ENCODE data around the gene HOXD11. TPM values are rescaled to one million over a fixed set of nuclear protein-coding genes. Genes with fewer than 3 reads are reported as not detected.

Gene HOXD11
- not detected for polyA plus RNA-seq (2012; ENCODE audit: insufficient read depth, insufficient read length)

GRCh38 chr2:176106581-176107539 lies at the start of gene HOXD11:
HOXD11 (plus strand) TSS chr2:176107280; CDS start chr2:176107356, 76 bp downstream.
- DNase-seq (ENCODE audit: low read depth, low spot score) = no peak
- no peak within 1 kb of the TSS for H3K4me3 ChIP-seq (ENCODE audit: low read length)

DNA sequence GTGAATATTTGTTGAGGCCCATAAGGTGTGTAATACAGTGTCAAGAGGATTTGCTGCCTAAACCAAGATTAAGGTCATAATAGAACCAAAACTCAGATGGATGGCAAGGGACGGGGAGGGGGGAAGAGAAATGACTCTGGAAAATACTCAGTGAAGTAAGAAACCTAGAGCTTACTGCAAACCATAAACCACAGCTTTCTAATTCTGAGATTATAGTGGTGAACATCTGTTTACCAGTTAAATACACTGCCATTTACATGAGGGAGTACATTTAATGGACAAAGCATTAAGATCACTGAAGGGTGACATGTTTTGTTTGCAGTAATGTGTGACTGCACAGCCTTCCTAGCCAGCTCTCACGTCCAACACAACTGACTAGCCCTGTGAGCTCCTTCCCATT lies 43.1 kb upstream of the HOXD11 start:
- H3K4me3 ChIP-seq (ENCODE audit: low read length) = no peak overlapping the region
- no peak for DNase-seq (ENCODE audit: low read depth, low spot score)

- no peak overlapping the region for H3K4me3 ChIP-seq (ENCODE audit: low read length)
- DNase-seq (ENCODE audit: low read depth, low spot score) = no peak
Measured at GRCh38 chr2:176066645-176067588, 40.2 kb upstream of the HOXD11 start.

DNA sequence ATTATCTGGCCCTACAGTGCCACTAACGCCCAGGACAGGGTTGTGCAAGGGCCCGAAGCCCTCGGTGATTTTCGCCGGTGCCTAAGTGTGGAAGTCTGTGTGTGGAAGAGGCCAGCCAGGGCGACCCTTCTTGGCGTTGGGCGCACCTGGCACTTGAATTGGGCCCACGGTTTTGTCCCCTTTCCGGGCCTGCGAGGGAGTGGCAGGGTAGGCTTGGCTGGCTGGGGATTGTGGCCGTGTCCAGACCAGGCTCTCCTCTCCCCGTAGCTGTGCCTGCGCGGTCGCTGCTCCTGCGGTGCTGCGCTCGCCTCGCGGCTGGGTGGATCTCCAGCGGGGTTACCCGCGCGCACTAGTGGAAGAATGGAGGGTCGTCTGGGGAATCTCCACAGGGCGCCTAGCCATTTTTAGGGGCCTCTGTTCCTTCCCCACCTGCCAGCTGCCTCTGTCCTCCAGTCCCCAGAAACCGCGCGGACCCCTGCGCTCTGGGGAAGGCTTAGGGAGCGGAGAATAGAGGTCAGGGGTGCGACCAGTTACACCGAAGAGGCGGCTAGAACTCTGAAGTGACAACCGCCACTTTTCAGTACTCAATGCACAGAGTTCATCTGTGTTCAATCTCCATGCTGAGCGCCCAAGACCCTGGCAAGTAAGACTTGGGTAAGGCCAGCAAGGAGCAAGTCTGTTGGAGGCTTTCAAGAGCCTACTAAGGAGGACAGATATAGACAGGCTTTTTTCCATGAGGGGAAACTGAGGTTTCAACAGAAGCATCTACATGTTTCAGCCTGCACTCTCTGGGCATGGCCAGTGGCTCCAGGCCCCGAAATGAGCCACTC lies 39.3 kb upstream of the HOXD11 start:
- no peak overlapping the region for H3K4me3 ChIP-seq (ENCODE audit: low read length)
- no peak for DNase-seq (ENCODE audit: low read depth, low spot score)

DNA sequence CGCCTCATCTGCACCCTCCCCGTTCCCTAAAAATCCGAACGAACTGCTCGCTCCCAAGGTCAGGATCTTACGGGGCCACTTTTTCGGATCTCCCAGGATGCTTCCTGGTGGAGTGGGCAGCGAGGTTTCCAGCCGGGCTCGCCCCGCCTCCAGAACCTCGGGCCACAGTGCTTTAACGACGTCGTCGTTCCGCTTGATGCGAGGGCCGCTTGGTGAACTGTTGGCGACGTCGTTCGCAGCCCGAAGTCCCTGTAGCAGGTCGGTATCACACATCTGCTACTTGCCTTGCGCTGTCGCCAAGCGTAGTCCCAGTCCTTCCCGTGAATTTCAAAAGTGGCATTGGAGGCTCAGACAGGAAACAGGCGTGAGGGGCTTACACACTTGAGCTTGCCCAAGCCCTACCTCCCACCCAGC lies 38.7 kb upstream of the HOXD11 start:
- no peak overlapping the region for H3K4me3 ChIP-seq (ENCODE audit: low read length)
- DNase-seq (ENCODE audit: low read depth, low spot score) = no peak

GRCh38 chr2:176071330-176072291 lies 35.5 kb upstream of the HOXD11 start:
- DNase-seq (ENCODE audit: low read depth, low spot score) = no peak
- H3K4me3 ChIP-seq (ENCODE audit: low read length) = no peak overlapping the region

GRCh38 chr2:176072292-176072669 lies 34.8 kb upstream of the HOXD11 start:
- DNase-seq (ENCODE audit: low read depth, low spot score) = no peak
- H3K4me3 ChIP-seq (ENCODE audit: low read length) = no peak overlapping the region

DNA sequence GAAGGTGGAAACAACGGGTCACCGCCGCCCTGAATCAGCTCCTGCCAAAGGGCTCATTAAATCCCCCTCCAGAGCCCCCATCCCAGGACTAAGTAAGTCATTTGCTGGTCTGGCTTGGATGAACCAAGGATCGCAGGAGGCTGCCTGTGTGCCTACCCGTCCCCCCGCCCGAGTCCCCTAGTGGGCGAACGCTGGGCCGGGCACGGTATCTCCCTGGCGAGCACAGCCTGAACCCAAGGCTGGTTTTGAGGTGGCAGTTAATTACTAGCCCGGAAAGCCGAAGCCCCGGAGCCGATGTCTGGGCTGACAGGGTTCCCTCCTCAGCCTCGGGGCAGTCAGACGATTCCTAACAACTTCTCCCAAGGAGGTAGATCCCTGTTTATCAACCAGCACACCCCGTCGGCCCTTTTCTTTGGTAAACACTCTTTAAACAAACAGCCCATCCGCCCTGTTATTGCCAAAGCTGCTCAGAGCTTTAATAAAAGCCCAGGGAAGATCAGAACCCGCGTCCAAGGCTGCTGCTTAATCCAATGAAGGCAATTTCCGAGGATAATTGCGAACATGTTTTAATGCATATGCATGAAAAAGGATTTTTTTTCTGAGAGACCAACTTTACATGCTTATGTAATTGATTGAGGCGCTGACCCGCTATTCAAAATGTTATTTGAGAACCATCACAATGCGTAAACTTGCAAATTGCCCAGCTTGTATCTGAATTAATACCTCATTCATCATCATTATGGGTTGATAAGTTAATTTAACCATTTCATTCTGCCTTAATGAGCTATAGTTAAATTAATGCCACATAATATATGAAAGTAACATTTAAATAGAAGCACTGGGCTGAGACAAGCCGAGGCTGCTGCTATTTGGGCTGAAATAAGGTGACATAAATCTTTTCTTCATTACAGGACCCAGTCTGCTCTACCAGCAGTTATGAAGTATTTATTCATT lies 33.9 kb upstream of the HOXD11 start:
- DNase-seq (ENCODE audit: low read depth, low spot score) = no peak
- no peak overlapping the region for H3K4me3 ChIP-seq (ENCODE audit: low read length)

GRCh38 chr2:176074919-176075425 lies 32.1 kb upstream of the HOXD11 start:
- DNase-seq (ENCODE audit: low read depth, low spot score) = no peak
- no peak overlapping the region for H3K4me3 ChIP-seq (ENCODE audit: low read length)

DNA sequence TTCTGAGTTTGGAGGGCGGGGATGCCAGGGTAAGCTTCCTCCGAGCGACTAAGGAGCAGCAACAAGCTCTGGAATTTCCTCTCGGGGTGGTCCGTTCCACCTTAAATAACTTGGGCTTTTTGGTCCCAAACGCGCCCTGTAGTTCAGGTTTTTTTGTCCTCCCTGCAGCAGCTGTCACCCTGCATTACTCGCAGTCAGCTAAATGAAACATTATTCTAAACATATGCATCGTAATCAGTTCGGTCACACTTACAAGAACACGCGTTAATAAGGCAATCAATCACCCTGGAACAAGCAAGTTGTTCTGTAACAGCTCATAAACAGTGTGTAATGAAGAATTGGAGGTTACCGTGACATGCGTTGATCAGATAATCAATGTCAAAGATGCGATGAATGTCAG lies 31.6 kb upstream of the HOXD11 start:
- no peak overlapping the region for H3K4me3 ChIP-seq (ENCODE audit: low read length)
- DNase-seq (ENCODE audit: low read depth, low spot score) = no peak

DNA sequence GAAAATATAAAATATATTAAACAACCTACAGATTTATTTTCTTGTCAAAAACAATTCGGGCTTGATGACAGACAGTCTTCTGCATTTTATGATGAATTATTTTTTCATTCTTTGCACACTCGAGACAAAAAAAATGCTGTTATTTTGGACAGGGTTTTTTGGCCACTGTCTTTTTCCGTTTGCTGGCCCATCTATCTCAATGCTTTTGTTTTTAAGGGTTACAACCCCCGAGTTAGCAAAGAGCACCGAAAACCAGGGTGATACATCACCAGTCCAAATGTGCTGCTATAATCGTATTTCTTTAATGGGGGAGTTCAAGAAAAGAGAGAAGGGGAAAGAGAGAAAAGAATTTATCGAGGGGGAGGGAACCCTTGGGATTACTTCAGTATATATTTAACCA lies 31.0 kb upstream of the HOXD11 start:
- DNase-seq (ENCODE audit: low read depth, low spot score) = no peak
- no peak overlapping the region for H3K4me3 ChIP-seq (ENCODE audit: low read length)

DNA sequence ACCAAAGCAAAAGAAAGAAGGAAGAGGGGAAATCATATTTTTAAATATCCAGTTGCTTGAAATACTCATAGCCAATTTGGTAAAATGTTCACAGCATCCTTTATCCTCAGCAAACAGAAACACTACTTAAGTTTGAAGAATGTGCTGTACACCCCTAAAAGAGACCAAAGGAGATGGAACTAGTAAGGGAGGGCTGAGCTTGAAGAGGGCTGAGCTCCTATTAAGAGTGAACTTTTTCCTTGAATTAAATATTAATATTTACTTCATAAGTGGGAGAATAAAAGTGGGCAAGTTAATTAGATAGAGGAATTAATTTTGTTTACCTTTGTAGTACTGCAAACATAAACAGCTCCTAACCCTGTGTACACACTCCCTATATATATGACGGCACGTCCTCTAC lies 30.3 kb upstream of the HOXD11 start:
- no peak for DNase-seq (ENCODE audit: low read depth, low spot score)
- H3K4me3 ChIP-seq (ENCODE audit: low read length) = no peak overlapping the region

DNA sequence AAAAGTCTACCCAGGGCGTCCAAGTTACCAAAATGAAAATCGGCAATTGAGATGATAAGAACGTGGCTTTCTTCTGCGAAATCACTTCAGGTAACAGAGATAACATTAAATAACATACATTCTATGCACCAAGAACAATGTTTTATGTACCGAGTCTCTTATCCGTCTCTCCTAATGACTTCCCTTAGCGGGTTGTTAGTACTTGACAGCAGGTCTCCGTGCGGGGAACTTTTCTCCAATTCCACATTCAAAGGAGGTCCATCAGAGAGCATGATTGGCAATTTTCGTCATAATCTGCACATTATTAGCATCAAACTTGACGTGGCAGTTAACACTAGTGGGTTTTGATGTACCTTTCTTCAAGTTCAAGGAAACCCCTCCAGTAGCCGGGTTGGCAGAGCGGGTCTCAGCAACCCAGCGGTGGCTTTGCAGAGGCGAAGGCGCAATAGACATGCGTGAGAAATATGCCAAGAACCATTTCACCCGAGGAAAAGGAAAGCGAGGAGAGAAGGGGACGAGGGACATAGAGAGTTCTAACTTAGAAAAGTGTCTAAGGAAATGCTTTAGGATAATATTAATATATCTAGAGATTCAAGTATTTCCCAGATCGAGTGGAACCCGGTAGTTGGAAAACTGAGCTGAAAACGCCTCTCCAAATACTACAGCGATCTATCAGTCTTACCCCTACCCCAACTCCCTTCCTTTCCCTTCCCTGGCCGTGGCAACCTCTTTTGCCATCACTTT lies 28.4 kb upstream of the HOXD11 start:
- no peak for DNase-seq (ENCODE audit: low read depth, low spot score)

DNA sequence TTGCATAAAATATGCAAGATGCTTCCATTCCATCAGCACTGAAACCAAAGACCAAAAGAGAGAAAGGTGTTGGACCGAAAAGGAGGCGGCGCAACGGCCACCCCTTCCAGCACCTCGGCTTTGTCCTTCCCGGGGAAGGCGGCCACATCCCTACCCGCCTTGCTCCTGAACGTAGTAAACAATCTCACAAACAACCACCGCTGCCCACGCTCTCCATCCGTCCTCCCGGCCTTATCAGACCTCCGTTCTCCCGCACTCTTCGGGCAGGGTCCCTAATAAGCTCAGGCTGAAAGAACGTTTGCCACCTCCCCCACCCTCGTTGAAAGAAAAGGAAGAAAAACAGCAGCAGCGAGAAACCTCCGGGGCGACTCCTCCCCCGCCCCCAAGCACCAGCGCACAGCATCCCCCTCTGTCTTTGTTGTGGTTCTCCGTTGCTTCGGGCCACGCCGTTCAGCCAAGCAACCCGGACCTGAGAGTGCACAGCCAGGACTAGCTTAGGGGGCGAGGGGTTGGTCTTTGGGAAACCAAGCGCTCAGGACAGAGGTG lies 27.7 kb upstream of the HOXD11 start:
- DNase-seq (ENCODE audit: low read depth, low spot score) = no peak
- peak overlapping the region; percentile 17 for H3K4me3 ChIP-seq (ENCODE audit: low read length)

More for the DNA sequence above, 28.4 kb upstream of the HOXD11 start:
- H3K4me3 ChIP-seq (ENCODE audit: low read length) = no peak overlapping the region

DNA sequence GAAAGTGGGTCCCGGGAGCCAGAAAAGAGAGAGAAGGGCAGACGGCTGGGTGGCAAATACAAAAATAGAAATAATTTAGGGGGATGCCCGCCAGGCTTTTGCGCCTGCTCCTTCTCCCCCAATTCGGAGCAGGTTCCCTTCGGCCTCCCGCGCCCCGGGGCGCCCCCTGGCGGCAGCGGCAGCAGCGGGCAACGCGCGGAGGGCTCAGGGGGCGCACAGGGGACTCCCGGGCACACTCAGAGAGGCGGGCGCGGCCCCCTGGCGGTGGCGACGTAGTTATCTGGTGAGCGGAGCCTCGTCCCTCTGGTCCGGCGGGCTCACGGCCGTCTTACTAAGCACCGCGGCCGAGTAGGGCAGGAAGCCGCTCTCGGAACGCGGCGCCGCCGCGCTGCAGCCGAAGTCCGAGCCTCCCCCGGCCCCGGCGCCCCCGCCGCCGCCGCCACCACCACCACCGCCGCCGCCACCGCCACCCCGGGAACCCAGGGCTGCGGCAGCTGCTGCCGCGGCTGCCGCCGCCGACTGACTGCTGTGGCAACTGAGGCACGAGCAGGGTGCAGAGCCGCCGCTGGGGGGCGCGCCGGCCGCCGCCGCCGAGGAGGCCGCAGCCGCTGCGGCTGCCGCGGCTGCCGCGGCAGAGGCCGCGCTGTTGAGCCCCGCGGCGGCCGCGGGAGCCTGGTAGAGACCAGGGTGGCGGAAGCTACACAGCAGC lies 27.1 kb upstream of the HOXD11 start:
- H3K4me3 ChIP-seq (ENCODE audit: low read length) = peak overlapping the region; percentile 17
- DNase-seq (ENCODE audit: low read depth, low spot score) = peak; percentile 24
